Astrocyte of the hippocampus (primary cell): ENCODE results near the gene MAGEA2B.
"Not testable (repeated sequence)": the region's sequence is repeated elsewhere in the genome, so short reads cannot be mapped to it uniquely, and the experiment has no call there.

ENCODE experiments used
- DNase-seq: peaks from one replicate; pipeline ENCODE4 v3.0.0; 2011; ENCODE audit warnings: low read depth, low spot score

The MAGEA2B gene

GRCh38 chrX:152758918-152759317 lies 44.5 kb downstream of the MAGEA2B start, which contains the start of gene CSAG3:
Gene CSAG3, plus strand, starts transcription at chrX:152759218.
- DNase-seq = not testable (repeated sequence)

- DNase-seq = not testable (repeated sequence)
These were observed 45.1 kb downstream of the MAGEA2B start for GRCh38 chrX:152759544-152759943.

GRCh38 chrX:152761582-152761981 lies 47.2 kb downstream of the MAGEA2B start:
- not testable (repeated sequence) for DNase-seq

- DNase-seq = not testable (repeated sequence)
These were observed 52.1 kb downstream of the MAGEA2B start for GRCh38 chrX:152766562-152766961.
